GM12892 (cell line): ENCODE measurements around the gene CCDC182.

Experiments
- POLR2A ChIP-seq: IDR thresholded peaks from 2 replicates; pipeline ENCODE4 v1.6.1; 2011; ENCODE audit warnings: low read depth, low read length, control low read depth
- POLR2AphosphoS5 ChIP-seq: IDR thresholded peaks from 2 replicates; pipeline ENCODE4 v1.6.1; 2011; ENCODE audit warnings: low read depth, low read length, control low read depth
- TAF1 ChIP-seq: IDR thresholded peaks from 2 replicates; pipeline ENCODE4 v1.6.1; 2011; ENCODE audit warnings: low read depth, mild to moderate bottlenecking, control low read depth, low read length, borderline replicate concordance

- TF ChIP-seq POLR2A (no peak), POLR2AphosphoS5 (no peak), TAF1 (no peak)
These were observed 4.6 kb upstream of the CCDC182 start for GRCh38 chr17:57749701-57750100.
